22Rv1 (cell line): ENCODE results near the gene PDE6G.
A peak's percentile ranks its signal among the peaks of the same experiment; 100 is the strongest.

Experiments
- H3K27ac ChIP-seq: fragments of 450-650 bp; 2 replicates; pipeline ENCODE4 v1.5.1; 2017
- ZFX ChIP-seq: fragments of 450-650 bp; IDR thresholded peaks from 2 replicates; pipeline ENCODE4 v1.6.1; 2017; ENCODE audit warnings: antibody characterized with exemption, borderline replicate concordance
- TF ChIP-seq, protein P1 (sequence below): fragments of 450-650 bp; IDR thresholded peaks from 2 replicates; pipeline ENCODE4 v1.5.1; 2017; ENCODE audit warnings: mild to moderate bottlenecking

PDE6G gene

DNA sequence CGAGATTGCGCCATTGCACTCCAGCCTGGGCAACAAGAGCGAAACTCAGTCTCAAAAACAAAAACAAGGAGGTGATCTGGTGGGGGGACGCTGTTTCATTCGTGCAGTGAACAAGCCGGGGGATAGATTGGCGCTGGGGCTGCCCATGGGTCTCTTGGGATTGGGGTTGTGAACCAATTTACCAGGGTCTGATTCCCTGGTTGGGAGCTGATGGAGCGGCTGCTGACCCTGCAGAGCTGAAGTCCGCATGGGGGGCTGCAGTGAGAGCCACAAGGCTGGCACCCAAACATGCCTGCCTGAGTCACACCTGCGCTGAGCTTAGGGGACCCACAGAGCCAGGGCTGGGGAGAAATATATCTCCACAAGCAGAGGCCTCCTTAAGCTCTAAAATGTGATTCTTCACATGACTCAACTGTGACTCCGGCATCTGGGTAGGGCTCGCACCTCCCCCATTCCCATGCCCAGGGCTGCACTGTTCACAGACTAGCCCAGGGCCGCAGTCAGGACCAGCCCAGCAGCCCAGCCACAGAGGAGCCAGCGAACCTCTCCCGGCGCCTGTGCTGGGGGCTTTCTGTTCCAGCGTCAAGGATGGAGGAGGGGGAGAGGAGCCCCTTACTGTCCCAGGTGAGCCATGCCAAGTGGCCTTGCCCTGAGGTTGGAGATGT is 14.4 kb downstream of the PDE6G start:
- H3K27ac ChIP-seq: no peak overlapping the region
- TF ChIP-seq ZFX: no peak
- TF ChIP-seq, protein P1, sequence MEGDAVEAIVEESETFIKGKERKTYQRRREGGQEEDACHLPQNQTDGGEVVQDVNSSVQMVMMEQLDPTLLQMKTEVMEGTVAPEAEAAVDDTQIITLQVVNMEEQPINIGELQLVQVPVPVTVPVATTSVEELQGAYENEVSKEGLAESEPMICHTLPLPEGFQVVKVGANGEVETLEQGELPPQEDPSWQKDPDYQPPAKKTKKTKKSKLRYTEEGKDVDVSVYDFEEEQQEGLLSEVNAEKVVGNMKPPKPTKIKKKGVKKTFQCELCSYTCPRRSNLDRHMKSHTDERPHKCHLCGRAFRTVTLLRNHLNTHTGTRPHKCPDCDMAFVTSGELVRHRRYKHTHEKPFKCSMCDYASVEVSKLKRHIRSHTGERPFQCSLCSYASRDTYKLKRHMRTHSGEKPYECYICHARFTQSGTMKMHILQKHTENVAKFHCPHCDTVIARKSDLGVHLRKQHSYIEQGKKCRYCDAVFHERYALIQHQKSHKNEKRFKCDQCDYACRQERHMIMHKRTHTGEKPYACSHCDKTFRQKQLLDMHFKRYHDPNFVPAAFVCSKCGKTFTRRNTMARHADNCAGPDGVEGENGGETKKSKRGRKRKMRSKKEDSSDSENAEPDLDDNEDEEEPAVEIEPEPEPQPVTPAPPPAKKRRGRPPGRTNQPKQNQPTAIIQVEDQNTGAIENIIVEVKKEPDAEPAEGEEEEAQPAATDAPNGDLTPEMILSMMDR: no peak

DNA sequence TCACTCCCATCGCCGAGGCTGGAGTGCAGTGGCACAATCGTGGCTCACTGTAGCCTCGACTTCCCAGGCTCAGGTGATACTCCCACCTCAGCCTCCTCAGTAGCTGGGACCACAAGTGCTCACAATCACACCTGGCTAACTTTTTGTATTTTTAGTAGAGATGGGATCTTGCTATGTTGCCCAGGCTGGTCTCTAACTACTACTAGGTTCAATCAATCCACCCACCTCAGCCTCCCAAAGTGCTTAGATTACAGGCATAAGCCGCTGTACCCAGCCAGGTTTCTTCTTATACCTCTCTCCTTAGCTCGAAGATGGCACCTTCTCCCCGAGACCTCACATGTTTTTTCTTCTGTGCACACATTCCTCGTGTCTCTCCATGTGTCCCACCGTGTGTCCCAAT is 16.3 kb downstream of the PDE6G start:
- H3K27ac ChIP-seq: no peak overlapping the region
- no peak for TF ChIP-seq ZFX
- TF ChIP-seq, protein P1: no peak

DNA sequence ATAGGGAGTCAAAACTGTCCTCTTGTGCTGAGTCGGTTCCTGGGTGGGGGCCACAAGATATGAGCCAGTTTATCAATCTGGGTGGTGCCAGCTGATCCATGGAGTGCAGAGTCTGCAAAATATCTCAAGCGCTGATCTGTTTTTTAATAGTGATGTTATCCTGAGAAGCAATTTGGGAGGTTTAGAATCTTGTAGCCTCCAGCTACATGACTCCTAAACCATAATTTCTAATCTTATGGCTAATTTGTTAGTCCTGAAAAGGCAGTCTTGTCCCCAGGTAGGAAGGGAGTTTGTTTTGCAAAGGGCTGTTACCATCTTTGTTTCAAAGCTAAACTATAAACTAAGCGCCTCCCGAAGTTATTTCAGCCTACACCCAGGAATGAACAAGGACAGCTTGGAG is 17.7 kb downstream of the PDE6G start:
- H3K27ac ChIP-seq: no peak overlapping the region

DNA sequence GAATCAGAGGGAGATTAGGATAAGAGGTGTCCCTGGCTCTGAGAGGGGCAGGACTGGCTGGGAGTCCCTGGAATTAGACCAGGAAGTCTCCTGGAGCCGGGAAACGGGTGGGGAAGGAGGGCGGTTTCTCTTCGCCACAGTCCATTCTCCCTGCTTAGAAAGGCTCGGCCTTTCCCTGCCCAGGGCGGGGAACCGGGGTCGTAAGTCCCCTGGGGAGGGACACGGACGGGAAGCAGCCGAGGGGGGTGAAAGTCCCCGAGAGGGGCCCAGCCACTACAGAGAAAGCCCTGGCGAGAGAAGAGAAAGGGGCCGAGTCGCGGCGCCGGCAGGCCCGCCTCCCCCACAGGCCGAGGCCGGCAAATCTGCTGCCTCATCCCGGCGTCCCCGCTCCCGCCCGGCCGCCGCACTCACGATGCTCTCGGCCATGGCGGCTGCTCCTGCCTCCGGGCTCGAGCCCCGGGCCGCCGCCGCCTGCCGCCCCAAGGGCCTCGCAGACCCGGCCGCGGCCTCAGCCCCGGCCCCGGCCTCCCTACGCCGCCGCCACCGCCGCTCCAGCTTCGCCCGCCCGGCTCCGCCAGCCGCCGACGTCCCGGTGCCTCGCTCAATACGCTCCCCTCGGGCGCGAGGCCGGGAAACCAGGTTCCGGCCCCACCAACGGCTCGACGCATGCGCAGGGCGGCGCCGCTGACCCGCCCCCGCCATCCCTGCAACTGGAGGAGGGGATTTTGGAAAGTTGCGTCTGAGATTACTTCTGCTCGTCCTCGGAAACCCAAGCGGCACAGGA is 19.6 kb downstream of the PDE6G start, which contains the start of the genes NPLOC4 and TSPAN10:
Gene NPLOC4 (minus strand): TSS at position 608 of the 784 bp plus-strand sequence. CDS start 182 bp downstream, at position 426.
Gene TSPAN10 (plus strand): TSS at position 692 of the 784 bp plus-strand sequence. CDS start 5,217 bp downstream, outside the sequence.
- no peak for TF ChIP-seq ZFX
- TF ChIP-seq, protein P1: no peak
- H3K27ac ChIP-seq: peak within 1 kb of the TSS; percentile 84

More for the DNA sequence above, 17.7 kb downstream of the PDE6G start:
- no peak for TF ChIP-seq ZFX
- TF ChIP-seq, protein P1: no peak

DNA sequence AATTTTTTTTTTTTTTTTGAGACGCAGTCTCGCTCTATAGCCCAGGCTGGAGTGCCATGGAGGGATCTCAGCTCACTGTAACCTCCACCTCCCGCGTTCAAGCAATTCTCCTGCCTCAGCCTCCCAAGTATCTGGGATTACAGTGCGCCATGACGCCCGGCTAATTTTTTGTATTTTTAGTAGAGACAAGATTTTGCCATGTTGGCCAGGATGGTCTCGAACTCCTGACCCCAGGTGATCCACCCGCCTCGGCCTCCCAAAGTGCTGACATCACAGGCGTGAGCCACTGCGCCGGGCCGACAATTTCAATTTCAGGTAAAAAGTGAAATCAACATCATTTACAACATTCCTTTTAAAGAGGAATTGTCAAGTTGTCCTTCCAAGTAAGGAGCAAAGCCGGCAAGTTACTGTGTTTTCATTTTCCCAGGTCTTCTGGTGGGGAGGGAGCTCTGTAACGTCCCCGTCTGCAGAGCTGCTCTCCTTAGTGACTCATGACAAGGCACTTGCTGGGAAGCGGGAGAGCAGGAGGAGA is 20.3 kb downstream of the PDE6G start:
- H3K27ac ChIP-seq: peak overlapping the region; percentile 84
- no peak for TF ChIP-seq ZFX
- TF ChIP-seq, protein P1: no peak

DNA sequence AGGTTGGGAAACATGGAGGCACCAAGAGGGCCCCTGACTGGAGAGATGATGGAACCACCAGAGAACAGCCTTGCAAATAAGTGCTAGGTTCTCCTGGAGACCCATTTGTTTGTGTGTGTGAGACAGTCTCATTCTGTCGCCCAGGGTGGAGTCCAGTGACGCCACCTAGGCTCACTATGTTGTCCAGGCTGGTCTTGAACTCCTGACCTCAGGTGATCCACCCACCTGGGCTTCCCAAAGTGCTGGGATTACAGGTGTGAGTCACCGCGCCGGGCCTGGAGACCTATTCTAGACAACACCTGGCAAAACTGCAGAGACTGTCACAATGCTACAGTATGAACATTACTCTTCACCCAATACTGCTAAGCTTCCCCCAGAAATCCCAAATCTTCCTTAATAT is 20.9 kb downstream of the PDE6G start:
- TF ChIP-seq, protein P1: no peak
- no peak for TF ChIP-seq ZFX
- peak overlapping the region; percentile 84; the same call in 1 of the 2 replicates for H3K27ac ChIP-seq

DNA sequence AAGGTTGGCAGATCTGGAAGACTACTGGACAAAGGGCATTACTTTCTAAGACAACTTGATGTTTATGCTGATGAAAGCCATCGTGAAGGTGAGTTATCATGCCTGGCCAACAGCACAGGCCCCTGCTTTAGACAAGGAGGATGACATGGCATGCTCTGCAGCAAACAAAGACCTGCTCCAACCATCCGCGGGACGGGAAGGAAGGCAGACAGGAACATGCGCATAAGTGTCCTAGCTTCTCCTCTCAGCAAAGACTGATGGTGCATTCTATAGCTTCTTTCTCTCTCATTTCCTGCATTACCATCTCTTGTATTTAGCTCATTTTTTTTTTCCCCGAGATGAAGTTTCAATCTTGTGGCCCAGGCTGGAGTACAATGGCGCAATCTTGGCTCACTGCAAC is 24.9 kb downstream of the PDE6G start:
- no peak overlapping the region for H3K27ac ChIP-seq
- TF ChIP-seq, protein P1: no peak
- TF ChIP-seq ZFX: no peak
